AG04450 (cell line): Measurements from ENCODE around the gene CDH24. TPM values are rescaled to one million over a fixed set of nuclear protein-coding genes. Genes with fewer than 3 reads are reported as not detected.
A peak's percentile ranks its signal among the peaks of the same experiment; 100 is the strongest.

ENCODE experiments used
- CTCF ChIA-PET: fragments of 300-600, 350-600 bp; formaldehyde crosslinking; extraction: SDS; loops from one replicate; lab custom pipeline; 2022; ENCODE audit warnings: antibody characterized with exemption, inconsistent platforms; lab: Charles Lee
- POLR2A ChIA-PET: fragments of 350-600 bp; formaldehyde crosslinking; extraction: SDS; loops from one replicate; lab custom pipeline; 2021; ENCODE audit warnings: antibody characterized with exemption, inconsistent platforms; lab: Yijun Ruan, JAX
- DNase-seq: peaks from one replicate; pipeline ENCODE4 v3.0.0-alpha.2; 2011; ENCODE audit warnings: low read depth, low spot score
- H3K27ac ChIP-seq: one replicate; pipeline ENCODE4 v1.5.1; 2012; ENCODE audit warnings: low read depth, low read length, control low read depth
- H3K27me3 ChIP-seq: one replicate; pipeline ENCODE4 v1.6.0; 2012; ENCODE audit warnings: low read length; ENCODE audit not compliant: control insufficient read depth, insufficient read depth
- H3K4me3 ChIP-seq: 2 replicates; pipeline ENCODE4 v1.5.1; 2011; ENCODE audit warnings: mild to moderate bottlenecking, low read depth, low read length, control low read depth
- H3K9me3 ChIP-seq: 2 replicates; pipeline ENCODE4 v1.5.1; 2012; ENCODE audit warnings: low read length; ENCODE audit not compliant: control insufficient read depth, insufficient read depth
- CTCF ChIP-seq: IDR thresholded peaks from 2 replicates; pipeline ENCODE4 v1.5.1; 2011; ENCODE audit warnings: low read depth, low read length, control low read depth, inconsistent platforms
- polyA plus RNA-seq: library from polyadenylated mRNA; depleted of rRNA; stranded (reverse); fragments of >200 nt; gene quantifications from 2 replicates; pipeline ENCODE4 v1.2.3, GENCODE V29; 2011

The CDH24 gene
- polyA plus RNA-seq, 1 experiment = 10.1 TPM

GRCh38 chr14:23066855-23067744 lies 9.8 kb upstream of the CDH24 start:
- TF ChIP-seq CTCF = no peak
- Histone ChIP-seq H3K9me3 (no peaks in the 10 kb centered on the region), H3K27ac (peak overlapping the region; percentile 21), H3K27me3 (no peaks in the 10 kb centered on the region), H3K4me3 (no peak overlapping the region)
- CTCF ChIA-PET = interaction anchor here (0.6 to 5.7 kb wide), 12 partner anchors 9 to 494 kb away, joined by 3 to 317 read pairs (median 4); partner anchors contain the start of genes AJUBA, CDH24 and SLC7A8
- DNase-seq = no peak
- POLR2A ChIA-PET = interaction anchor here (1.9 kb wide), 1 partner anchor 28 kb away, joined by 14 read pairs; the partner anchor contains the start of genes ACIN1 and C14orf119

GRCh38 chr14:23066368-23066767 lies 9.0 kb upstream of the CDH24 start:
- DNase-seq = no peak
- ChIA-PET CTCF (interaction anchor here (1.0 to 5.7 kb wide), 4 partner anchors 9 to 43 kb away, joined by 3 to 317 read pairs (median 4); partner anchors contain the start of gene CDH24), POLR2A (no interaction called here)
- no peaks in the 10 kb centered on the region for H3K9me3 ChIP-seq
- peak overlapping the region; percentile 21 for H3K27ac ChIP-seq
- no peaks in the 10 kb centered on the region for H3K27me3 ChIP-seq
- no peak for TF ChIP-seq CTCF
- H3K4me3 ChIP-seq = no peak overlapping the region

- Histone ChIP-seq H3K27ac (peak overlapping the region; percentile 47), H3K4me3 (no peak overlapping the region), H3K9me3 (no peaks in the 10 kb centered on the region), H3K27me3 (no peaks in the 10 kb centered on the region)
- CTCF ChIA-PET = interaction anchor here (0.6 to 5.7 kb wide), 3 partner anchors 13 to 45 kb away, joined by 3 to 317 read pairs (median 31); no protein-coding TSS in a partner anchor
- DNase-seq = no peak
- TF ChIP-seq CTCF = no peak
- POLR2A ChIA-PET = no interaction called here
Measured at GRCh38 chr14:23063601-23064000, 6.3 kb upstream of the CDH24 start.

- POLR2A ChIA-PET = interaction anchor here (0.6 to 1.6 kb wide), 14 partner anchors 10 to 510 kb away, joined by 3 to 17 read pairs (median 4); partner anchors contain the start of genes ACIN1, AJUBA and C14orf119
- Histone ChIP-seq H3K27ac (peak overlapping the region; percentile 66), H3K9me3 (no peaks in the 10 kb centered on the region), H3K4me3 (no peak overlapping the region), H3K27me3 (no peaks in the 10 kb centered on the region)
- CTCF ChIA-PET = interaction anchor here (0.5 to 12.0 kb wide), 12 partner anchors 8 to 505 kb away, joined by 3 to 262 read pairs (median 6); no protein-coding TSS in a partner anchor
- no peak for TF ChIP-seq CTCF
- DNase-seq = peak; percentile 86
Measured at GRCh38 chr14:23062002-23062401, 4.7 kb upstream of the CDH24 start.
